ENCODE measurements around the gene TMEM135.

Gene TMEM135

GRCh38 chr11:87193756-87194470 lies 156.2 kb downstream of the TMEM135 start:
- DNase-seq (ENCODE audit: low spot score) (no peak), FAIRE-seq (no peak)

- no peak for DNase-seq (ENCODE audit: low spot score)
- FAIRE-seq: no peak
These were observed 157.5 kb downstream of the TMEM135 start for GRCh38 chr11:87194985-87195820.

DNA sequence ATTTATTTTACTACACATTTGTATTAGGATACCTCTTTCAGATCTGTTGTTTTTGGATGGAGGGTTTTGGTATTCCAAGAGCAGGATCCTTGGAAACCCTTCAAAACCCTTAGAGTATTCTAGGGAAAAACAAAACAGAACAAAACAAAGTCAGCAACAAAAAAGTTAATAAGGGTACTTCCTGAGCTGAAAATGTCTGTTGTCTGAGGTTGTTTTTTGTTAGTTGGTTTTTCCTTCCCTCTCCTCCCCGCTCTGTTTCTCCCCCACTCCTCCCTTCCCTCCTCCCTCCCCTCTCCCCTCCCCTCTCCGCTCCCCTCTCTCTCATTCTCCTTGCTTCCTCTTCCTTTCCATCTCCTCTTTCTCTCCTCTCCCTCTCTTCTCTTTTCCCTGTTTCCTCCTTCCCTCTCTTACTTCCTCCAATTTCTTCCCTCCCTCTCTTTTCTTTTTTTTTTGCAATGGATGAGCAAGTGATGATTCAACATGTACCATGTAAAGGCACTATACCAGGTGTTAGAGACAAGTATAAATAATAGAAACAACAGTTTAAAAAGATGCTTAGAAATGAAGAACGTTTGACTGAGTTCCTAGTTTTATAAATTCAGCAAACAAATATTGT lies 160.6 kb downstream of the TMEM135 start:
- FAIRE-seq (no peak), DNase-seq (ENCODE audit: low spot score) (no peak)

- no peak for FAIRE-seq
- no peak for DNase-seq (ENCODE audit: low spot score)
These were observed 163.6 kb downstream of the TMEM135 start for GRCh38 chr11:87201376-87201775.

DNA sequence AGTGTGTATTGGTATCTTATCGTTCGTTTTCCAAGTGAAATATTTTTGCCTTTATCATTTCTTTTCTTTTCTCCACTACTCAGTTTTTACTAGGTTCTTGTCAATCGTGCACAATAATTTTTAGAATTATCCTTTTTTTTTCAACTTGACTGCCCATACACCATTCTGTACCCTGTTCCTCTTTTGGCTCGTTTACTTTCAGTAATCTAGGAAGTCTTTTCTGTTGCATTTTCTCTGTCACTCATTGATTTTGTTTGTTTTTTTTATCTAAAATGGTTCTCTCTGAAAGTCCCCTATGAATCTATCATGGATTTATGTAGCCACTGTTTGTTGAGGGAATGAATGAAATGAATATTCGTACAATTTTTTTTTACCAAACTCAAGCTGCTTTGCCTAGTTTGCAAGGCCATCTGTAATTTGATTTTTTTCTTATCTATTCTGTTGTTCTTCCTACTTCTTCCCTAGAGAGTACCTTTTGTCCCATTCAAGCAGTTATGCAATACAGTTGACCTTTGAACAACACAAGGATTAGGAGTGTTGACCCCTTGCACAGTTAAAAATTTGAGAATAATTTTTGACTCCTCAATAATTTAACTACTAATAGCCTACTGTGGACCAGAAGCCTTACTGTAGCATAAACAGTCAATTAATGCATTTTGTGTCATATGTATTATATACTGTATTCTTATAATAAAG lies 166.3 kb downstream of the TMEM135 start:
- no peak for FAIRE-seq
- no peak for DNase-seq (ENCODE audit: low spot score)

- no peak for FAIRE-seq
These were observed 175.2 kb downstream of the TMEM135 start for GRCh38 chr11:87212891-87213290.

DNA sequence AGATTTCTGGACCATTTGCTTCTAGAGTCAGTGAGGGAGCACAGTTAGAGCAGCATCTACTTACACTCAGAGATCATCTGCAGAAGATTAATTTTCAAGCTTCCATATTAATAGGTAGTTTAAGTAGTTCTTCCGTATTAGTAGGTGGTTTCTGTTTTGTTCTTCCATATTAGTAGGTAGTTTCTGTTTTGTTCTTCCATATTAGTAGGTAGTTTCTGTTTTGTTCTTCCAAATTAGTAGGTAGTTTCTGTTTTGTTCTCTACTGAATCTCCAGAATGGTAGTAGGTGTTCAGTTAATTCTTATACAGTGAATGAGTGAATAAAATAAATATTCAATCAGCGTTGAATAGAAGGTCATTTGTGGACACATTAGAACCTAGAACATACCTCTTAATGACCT lies 175.7 kb downstream of the TMEM135 start:
- FAIRE-seq (no peak), DNase-seq (ENCODE audit: low spot score) (no peak)

More at GRCh38 chr11:87212891-87213290, 175.2 kb downstream of the TMEM135 start:
- no peak for DNase-seq (ENCODE audit: low spot score)

DNA sequence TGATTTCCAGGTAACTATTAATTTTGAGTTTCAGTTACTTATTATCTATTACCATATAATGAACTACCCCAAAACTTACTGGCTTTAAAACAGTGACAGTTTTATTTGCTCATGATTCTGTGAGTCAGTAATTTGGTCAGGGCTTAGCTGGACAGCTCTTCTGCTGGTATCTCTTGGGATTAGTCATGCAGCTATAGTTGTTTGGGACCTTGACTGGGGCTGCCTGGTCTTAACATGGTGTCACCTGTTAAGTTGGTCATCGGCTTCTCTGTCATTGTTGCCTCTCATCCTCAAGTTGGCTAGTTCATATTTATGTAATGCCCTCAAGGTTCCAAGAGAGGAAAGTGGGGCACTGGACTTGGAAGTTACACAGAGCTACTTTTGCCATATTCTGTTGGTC lies 177.5 kb downstream of the TMEM135 start:
- FAIRE-seq (no peak), DNase-seq (ENCODE audit: low spot score) (no peak)

GRCh38 chr11:87219266-87219665 lies 181.5 kb downstream of the TMEM135 start:
- no peak for FAIRE-seq
- DNase-seq (ENCODE audit: low spot score): no peak

DNA sequence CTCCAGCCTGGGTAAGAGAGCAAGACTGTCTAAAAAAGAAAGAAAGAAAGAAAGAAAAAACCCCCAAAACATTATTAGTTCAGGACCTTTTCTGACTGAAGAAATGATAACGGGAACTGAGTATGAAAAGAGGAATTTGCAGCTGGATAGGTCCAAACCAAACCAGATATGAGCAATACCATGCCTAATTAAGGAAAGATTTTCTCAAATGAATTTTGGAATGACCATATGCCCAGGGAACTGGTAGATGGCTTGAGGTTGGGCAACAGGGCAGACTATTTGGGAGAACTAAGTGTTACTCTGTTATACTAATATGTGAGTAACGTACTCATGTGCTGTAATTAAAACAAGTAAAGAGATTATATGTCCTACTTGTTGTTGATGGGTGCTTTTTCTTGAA lies 186.1 kb downstream of the TMEM135 start:
- DNase-seq (ENCODE audit: low spot score) (no peak), FAIRE-seq (no peak)

GRCh38 chr11:87224486-87224885 lies 186.8 kb downstream of the TMEM135 start:
- DNase-seq (ENCODE audit: low spot score) (no peak), FAIRE-seq (no peak)

GRCh38 chr11:87228820-87229219 lies 191.1 kb downstream of the TMEM135 start:
- FAIRE-seq (no peak), DNase-seq (ENCODE audit: low spot score) (no peak)

GRCh38 chr11:87230995-87231394 lies 193.3 kb downstream of the TMEM135 start:
- DNase-seq (ENCODE audit: low spot score): no peak
- no peak for FAIRE-seq

DNA sequence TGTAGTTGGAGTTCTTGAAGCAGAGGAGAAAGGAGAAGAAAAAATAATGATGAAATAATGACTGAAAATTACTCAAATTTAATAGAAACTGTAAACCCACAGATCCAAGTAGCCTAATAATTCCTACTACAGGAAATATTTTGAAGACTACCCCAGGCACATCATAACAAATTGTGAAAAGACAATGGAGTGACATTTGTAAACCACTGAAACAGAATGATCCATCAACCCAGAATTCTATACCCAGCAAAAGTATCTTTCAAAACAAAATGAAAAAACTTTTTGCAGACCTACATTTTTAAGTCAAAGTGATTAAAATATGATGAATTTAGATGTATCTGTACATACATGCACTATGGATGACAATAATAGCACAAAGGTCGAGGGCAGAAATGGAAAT lies 194.6 kb downstream of the TMEM135 start:
- DNase-seq (ENCODE audit: low spot score): no peak
- no peak for FAIRE-seq

DNA sequence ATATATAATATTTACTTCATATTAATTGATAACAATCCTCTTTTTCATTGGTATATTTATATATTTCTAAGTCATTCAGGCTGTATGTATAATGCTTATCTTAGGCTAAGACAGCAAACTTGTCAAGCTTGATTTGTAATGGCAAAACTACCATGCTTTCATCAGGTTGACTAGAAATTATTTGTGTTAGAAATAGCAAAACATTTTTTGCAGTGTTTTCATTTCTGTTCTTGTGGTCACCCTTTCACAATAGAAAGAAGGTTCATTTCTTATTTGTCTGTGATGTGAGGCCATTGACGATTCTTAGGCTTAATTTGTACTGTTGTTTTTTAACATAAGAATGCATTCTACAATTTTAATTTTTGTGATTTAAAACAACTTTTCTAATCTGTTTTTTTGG lies 197.6 kb downstream of the TMEM135 start:
- DNase-seq (ENCODE audit: low spot score) (no peak), FAIRE-seq (no peak)

DNA sequence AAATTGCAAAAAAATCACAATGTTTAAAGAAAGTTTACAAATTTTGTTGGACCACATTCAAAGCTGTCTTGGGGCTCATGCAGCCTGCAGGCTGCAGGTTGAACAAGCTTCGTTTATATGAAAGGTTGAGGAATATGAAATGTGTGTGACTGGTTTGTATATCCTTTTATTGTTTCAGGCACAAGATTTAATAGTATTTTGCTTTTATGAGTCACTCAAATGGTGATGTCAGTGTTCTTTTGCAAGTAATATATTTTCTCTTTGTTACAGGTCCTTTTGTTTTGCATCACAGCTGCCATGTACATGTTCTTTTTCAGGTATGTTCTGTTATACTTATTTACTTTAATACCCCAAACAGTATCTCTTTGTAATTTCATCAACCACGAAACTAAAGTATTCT lies 198.6 kb downstream of the TMEM135 start:
- FAIRE-seq: no peak
- no peak for DNase-seq (ENCODE audit: low spot score)

DNA sequence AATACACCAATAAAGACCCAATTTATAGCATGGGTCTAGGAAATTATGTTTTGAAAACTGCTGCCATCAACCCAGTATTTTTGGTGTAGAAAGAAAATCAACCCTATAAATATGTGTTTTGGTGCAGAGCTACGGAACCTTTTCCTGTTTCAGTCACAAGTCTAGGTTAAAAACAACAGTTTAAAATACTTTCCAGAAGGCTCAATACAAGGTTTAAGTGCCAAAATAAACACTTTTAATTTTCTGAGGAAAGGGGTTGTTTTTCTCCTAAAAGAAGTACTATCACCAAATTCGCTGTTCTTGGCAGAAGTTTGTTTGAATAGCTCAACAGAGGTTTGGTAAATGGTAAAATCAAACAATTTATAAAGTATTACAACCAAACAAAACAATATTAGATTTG lies 201.3 kb downstream of the TMEM135 start:
- no peak for FAIRE-seq
- no peak for DNase-seq (ENCODE audit: low spot score)

DNA sequence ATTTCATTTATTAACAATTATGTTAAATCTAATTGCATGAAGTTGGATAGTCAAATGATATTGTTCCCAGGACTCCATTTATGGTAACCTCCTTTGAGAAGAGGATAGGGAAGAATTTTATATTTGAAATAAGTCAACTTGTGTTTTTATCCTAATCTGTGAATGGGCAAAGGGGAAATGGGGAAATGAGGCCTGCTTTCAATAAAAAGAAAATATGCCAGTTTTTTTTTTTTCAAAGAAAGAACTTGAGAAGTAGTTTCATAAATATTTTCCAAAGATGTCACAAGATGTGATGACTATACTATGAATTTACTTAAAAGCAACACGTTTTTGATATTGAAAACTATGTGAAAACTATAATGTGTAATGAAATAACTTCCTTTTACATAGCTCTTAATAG lies 201.8 kb downstream of the TMEM135 start:
- no peak for DNase-seq (ENCODE audit: low spot score)
- no peak for FAIRE-seq

DNA sequence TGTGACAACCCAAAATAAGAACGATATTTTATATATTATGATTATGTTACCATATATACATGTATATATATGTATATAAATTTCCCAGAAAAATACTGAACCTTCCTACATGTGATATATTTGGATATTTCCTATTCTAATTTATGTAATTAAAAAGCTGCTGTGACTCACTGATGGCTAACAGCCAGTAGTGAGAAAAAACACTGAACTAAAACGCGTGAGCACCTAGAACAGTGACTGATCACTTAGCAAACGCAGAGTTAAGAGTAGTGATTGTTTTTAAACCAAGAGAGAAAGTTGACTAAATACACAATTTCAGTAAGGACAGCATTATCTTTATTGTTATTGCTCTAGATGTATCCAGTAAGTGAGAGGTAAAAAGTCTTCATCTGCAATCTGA lies 213.8 kb downstream of the TMEM135 start:
- FAIRE-seq (no peak), DNase-seq (ENCODE audit: low spot score) (no peak)

DNA sequence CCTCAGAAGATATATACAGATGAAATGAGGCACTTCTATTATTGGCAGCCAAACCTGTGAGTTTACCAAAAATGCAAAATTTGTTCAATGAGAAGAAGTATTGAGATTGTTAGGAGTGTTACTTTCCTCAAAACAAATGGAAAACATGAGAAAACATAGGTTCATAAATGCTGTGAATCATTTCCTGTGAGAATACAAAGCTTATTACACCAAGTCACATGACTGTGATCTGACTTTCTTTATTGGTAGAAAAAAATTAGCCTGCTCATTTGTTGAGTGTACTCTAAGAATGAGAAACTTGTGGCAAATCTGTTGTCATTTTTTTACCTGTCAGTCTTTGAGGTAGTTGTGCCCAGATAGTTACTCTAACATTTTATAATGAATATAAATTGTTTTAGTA lies 215.1 kb downstream of the TMEM135 start:
- FAIRE-seq: no peak

DNA sequence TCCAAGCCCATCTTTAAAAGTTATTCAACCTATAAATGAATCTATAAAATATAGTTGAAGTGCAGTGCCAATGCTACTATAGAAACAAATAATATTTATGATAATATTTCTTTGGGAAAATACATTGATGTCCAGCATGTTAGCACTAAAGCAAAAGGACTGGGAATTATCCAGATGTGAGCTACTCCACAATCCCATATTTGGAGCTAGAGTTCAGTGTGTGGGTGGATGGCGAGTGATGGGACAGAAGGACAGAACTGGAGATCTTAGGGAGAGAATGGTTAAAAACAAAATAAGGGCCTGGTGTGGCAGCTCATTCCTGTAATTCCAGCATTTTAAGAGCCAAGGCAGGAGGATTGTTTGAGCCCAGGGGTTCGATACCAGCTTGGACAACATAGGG lies 216.8 kb downstream of the TMEM135 start:
- FAIRE-seq (no peak), DNase-seq (ENCODE audit: low spot score) (no peak)

More for the DNA sequence above, 215.1 kb downstream of the TMEM135 start:
- no peak for DNase-seq (ENCODE audit: low spot score)

GRCh38 chr11:87255589-87255988 lies 217.9 kb downstream of the TMEM135 start:
- no peak for FAIRE-seq
- no peak for DNase-seq (ENCODE audit: low spot score)
